Astrocyte of the cerebellum (primary cell): ENCODE data around the gene R3HCC1L.
"Not testable (repeated sequence)": the region's sequence is repeated elsewhere in the genome, so short reads cannot be mapped to it uniquely, and the experiment has no call there.

Experiments used
- DNase-seq: peaks from one replicate; pipeline ENCODE4 v3.0.0-alpha.2; 2011; ENCODE audit warnings: low read depth
- H3K4me3 ChIP-seq: 2 replicates; pipeline ENCODE4 v1.5.1; 2011; ENCODE audit warnings: mild to moderate bottlenecking, low read depth, low read length, moderate library complexity
- in situ Hi-C: cut with HindIII; loops from 2 replicates; pipeline ENCODE4 v1.10.0; 2017; ENCODE audit warnings: low sequenced_read_pairs
- TF ChIP-seq, protein P1 (sequence below): IDR thresholded peaks from 2 replicates; pipeline ENCODE4 v1.5.1; 2012; ENCODE audit warnings: low read length, low read depth, moderate library complexity, mild to moderate bottlenecking; ENCODE audit errors: missing control alignments

R3HCC1L gene

DNA sequence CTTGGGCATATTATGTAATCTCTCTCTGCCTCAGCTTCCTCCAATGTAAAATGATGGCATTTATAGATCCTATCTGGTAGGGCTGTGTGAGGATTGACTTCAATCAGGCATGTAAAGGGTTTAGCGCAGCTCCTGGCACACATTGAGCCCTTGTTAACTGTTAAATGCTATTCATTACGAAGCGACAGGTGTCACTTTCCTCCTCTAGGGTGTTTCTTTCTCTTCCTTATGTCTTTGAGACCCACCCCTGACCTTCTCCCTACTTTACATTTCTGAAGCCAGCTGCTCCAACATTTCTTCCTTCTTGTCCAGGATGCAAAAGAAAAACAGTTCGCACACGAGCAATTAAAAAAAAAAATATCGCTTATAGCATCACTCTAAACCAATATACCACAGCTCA, 5.7 kb upstream of the R3HCC1L start:
- TF ChIP-seq, protein P1, sequence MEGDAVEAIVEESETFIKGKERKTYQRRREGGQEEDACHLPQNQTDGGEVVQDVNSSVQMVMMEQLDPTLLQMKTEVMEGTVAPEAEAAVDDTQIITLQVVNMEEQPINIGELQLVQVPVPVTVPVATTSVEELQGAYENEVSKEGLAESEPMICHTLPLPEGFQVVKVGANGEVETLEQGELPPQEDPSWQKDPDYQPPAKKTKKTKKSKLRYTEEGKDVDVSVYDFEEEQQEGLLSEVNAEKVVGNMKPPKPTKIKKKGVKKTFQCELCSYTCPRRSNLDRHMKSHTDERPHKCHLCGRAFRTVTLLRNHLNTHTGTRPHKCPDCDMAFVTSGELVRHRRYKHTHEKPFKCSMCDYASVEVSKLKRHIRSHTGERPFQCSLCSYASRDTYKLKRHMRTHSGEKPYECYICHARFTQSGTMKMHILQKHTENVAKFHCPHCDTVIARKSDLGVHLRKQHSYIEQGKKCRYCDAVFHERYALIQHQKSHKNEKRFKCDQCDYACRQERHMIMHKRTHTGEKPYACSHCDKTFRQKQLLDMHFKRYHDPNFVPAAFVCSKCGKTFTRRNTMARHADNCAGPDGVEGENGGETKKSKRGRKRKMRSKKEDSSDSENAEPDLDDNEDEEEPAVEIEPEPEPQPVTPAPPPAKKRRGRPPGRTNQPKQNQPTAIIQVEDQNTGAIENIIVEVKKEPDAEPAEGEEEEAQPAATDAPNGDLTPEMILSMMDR = no peak
- no peak for DNase-seq
- no peak overlapping the region for H3K4me3 ChIP-seq
- in situ Hi-C loops = no loop called here

DNA sequence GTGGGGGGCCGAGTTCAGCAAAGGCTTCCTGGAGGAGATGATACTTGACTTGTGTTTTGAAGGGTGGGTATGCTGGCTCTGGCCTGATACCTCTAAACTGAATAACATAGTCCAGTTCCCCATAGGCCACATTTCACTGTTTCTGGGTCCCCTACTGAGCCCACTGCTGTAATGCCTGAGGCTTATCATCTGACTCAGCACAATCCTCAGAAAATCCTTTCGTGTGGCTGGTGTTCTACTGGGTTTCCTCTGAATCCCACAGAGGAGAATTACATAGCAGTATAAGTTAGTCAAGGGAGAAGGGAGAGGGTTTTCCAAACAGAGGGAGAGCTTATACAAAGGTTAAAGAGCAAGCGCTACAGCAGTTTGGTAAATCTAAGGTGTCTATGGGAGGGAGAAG, 2.8 kb upstream of the R3HCC1L start:
- no peak for DNase-seq
- in situ Hi-C loops = no loop called here
- H3K4me3 ChIP-seq = no peak overlapping the region
- TF ChIP-seq, protein P1 = no peak

DNA sequence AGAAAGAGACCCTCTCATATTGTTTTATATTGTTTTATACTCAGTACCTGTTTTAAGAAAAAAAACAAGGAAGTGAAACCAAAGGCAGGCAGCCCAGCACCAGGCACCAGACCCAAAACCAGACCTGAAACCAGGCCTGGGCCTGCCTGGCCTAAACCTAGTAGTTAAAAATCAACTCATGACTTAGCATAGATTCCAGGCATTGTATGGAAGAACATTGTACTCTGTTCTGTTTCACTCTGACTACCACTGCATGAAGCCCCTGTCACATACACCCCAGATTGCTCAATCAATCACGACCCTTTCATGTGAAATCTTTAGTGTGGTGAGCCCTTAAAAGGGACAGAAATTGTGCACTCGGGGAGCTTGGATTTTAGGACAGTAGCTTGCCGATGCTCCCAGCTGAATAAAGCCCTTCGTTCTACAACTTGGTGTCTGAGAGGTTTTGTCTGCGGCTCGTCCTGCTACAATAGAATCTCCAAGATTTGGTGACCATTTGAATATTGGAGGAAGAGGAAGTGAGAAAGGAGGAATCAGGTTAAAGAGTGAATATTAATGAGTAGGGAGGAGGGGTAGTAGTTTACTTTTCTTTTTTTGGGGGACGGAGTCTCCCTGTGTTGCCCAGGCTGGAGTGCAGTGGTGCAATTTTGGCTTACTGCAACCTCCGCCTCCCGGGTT, 1.2 kb upstream of the R3HCC1L start:
- in situ Hi-C loops, H3K4me3 ChIP-seq, DNase-seq: not testable (repeated sequence)

DNA sequence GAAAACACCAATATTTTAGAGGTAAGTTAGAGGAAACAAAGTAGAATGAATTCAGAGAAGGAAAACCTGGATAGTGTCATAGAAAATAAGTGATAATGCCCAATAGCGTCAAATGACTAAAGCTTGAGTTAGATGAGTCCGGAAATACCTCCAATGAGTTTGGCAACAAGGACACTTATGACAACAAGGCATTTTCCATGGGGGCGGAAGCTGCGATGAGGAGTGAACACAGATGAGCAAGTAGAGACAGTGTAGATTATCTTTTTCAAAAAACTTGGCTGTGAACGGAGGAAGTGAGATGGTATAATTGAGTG, 383 bp upstream of the R3HCC1L start:
- peak overlapping the region; percentile 99 for H3K4me3 ChIP-seq
- no peak for DNase-seq
- TF ChIP-seq, protein P1 = no peak
- in situ Hi-C loops = no loop called here

DNA sequence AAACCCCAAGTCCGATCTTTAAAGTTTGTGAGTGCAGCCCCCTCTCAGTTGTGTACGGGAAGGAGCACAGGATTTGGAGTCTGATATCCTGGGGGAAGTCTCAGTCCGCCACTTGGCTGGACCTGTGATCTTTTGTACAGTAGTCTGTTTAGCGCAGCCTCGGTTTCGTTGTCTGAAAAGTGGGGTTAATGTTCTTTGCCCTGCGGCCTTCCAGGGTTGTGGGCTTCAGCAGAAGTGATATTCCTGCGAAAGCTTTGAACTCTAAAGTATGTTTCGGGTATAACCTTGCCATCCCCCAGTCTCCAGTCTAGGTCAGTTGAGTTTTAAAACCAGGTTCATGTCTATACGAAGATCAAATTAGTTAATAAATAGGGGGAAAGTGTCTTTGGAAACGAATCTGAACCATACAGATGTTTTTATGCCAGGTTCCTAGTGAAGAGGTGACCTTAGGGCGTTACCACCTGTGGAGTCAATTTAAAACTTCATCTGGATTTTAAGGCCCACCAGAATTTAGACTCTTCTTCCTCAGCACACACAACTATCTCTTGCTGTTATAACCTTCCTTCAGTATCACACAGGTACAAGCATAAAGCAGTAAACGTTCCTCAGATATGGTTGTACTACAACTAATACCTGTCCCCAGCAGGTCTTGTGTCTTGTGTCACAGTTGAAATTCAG, 904 bp downstream of the R3HCC1L start:
- TF ChIP-seq, protein P1 = no peak
- peak; percentile 4 for DNase-seq
- peak overlapping the region; percentile 99 for H3K4me3 ChIP-seq
- in situ Hi-C loops = loop anchor here (5.0 kb wide), 1 partner anchor 37 kb away; no protein-coding TSS in a partner anchor

DNA sequence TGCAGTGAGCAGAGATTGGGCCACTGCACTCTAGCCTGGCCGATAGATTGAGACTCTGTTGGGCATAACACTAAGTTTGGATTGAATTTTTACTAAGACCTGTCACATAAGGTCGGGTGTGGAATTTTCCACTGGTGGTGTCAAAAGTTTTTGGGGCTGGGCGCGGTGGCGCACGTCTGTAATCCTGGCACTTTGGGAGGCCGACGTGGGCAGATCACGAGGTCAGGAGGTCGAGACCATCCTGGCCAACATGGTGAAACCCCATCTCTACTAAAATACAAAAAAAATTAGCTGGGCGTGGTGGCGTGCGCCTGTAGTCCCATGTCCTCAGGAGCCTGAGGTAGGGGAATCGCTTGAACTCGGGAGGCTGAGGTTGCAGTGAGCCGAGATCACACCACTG, 2.3 kb downstream of the R3HCC1L start:
- in situ Hi-C loops = loop anchor here (5.0 kb wide), 1 partner anchor 36 kb away; no protein-coding TSS in a partner anchor
- not testable (repeated sequence) for DNase-seq, H3K4me3 ChIP-seq

DNA sequence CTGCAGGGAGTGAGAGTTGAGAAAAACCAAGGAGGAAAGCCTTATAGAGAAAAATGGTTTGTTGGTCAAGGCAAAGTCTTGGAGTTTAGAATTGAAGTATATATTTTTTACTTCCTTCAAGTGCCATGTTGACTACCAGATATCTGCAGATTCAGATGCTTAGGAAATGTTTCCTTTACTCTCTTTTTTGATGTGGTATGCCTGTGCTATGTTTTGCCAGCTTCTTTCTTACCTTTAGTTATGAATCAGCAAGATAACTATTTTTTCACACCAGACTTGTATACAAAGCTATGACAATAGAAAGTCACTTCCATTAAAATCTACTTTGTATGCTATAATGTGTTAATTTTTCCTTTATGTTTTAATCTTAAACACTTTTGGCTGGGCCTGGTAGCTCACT, 3.6 kb downstream of the R3HCC1L start:
- H3K4me3 ChIP-seq = no peak overlapping the region
- in situ Hi-C loops = loop anchor here (5.0 kb wide), 1 partner anchor 34 kb away; no protein-coding TSS in a partner anchor
- TF ChIP-seq, protein P1 = no peak
- DNase-seq = no peak
